BLaER1 treated with 17β-estradiol and CSF1 and Interleukin-3, amounts not matched to agents 10 nM and 100 nM (cell line): ENCODE data around the gene CPA4.
"Not testable (repeated sequence)": the region's sequence is repeated elsewhere in the genome, so short reads cannot be mapped to it uniquely, and the experiment has no call there.

Source experiments
- H3K27ac ChIP-seq, 11 experiments: shearing (Covaris generic); formaldehyde crosslinking; 2 replicates each; pipeline ENCODE4 v1.8.1; 2022
- H3K27me3 ChIP-seq, 11 experiments: shearing (Covaris generic); formaldehyde crosslinking; 2 replicates each; pipeline ENCODE4 v1.8.1; 2022
- H3K36me3 ChIP-seq, 11 experiments: shearing (Covaris generic); formaldehyde crosslinking; 2 replicates each; pipeline ENCODE4 v1.8.1; 2022
- H3K4me1 ChIP-seq, 10 experiments: shearing (Covaris generic); formaldehyde crosslinking; 2 replicates each; pipeline ENCODE4 v1.8.1; 2022
- H3K4me2 ChIP-seq, 11 experiments: shearing (Covaris generic); formaldehyde crosslinking; 2 replicates each; pipeline ENCODE4 v1.8.1; 2022
- H3K4me3 ChIP-seq, 10 experiments: shearing (Covaris generic); formaldehyde crosslinking; 2 replicates each; pipeline ENCODE4 v1.8.1; 2022
- H3K9ac ChIP-seq, 11 experiments: shearing (Covaris generic); formaldehyde crosslinking; 2 replicates each; pipeline ENCODE4 v1.8.1; 2022
- H3K9me3 ChIP-seq, 11 experiments: shearing (Covaris generic); formaldehyde crosslinking; replicated peaks in 1 of 11; 2 replicates each; pipeline ENCODE4 v1.8.1; 2022
- H4K20me1 ChIP-seq, 11 experiments: shearing (Covaris generic); formaldehyde crosslinking; 2 replicates each; pipeline ENCODE4 v1.8.1; 2022
- Cebpa-rat ChIP-seq, 11 experiments: shearing (Covaris generic); IDR thresholded peaks; 2 replicates each; pipeline ENCODE4 v1.8.1; 2022

Gene CPA4

DNA sequence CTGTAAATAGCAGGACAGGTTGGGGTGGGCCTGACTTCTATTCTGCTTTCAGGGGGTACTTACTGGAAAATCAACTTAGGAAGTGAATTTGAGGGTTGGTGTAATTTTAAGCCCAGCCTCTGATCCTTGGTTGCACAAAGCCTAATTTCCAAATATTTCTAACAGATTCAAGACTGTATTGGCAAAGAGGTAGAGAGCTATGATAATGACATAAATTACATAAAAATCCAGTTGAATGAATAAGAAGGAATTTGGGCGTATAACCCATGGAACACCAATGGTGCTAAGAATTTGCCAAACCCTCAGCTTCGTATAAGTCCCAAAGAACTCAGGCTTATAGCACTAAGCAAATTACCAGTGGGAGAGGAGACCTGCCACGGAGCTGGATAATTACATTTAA is 11.9 kb downstream of the CPA4 start:
- Histone ChIP-seq H3K9ac (no peak overlapping the region), H3K27me3 (no peaks in the 10 kb centered on the region), H3K9me3 (peaks cover 0 to 4% (median 0%) of the 10 kb centered on the region in 11 experiments; a peak in 1 of 22 replicates), H3K36me3 (no peaks in the 10 kb centered on the region), H3K4me1 (peaks cover 0 to 6% (median 2%) of the 10 kb centered on the region in 10 experiments; a peak in 4 of 20 replicates), H4K20me1 (no peaks in the 10 kb centered on the region), H3K4me3 (no peak overlapping the region), H3K27ac (no peak overlapping the region), H3K4me2 (no peak overlapping the region)
- no peak for TF ChIP-seq Cebpa-rat (IDR thresholded peaks at IDR 0.05)

DNA sequence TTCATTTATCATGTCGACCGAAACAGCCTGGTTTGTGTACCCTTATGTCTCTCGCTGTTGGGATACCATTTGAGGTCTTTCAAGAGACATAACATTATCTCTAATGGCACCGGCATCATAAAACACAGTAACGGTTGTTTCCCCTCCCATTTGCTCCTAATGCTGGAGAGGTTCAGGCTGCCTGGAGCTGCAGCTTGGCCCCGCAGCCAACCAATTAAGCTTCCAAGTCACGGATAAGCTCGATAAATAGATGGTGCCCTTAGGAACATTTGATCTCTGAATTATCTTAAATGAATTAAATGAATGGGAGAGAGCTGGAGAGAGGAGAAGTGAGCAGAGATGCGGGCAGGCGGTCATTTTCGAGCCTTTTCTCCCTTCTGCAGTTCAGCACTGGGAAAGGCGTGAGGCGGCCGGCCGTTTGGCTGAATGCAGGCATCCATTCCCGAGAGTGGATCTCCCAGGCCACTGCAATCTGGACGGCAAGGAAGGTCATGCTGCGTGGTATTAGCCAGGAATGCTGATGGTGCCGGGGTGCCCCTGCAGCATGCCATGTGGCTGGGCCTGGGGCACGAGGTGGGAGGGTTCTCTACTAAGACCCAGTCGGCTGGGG is 12.6 kb downstream of the CPA4 start:
- H4K20me1 ChIP-seq: no peaks in the 10 kb centered on the region
- no peak overlapping the region for H3K4me3 ChIP-seq
- 0 out of 22 replicates have a peak, but pooled peaks cover 0 to 2% (median 0%) of the 10 kb centered on the region in 11 experiments for H3K9me3 ChIP-seq
- no peak overlapping the region for H3K9ac ChIP-seq
- no peak overlapping the region for H3K4me2 ChIP-seq
- peaks cover 0 to 6% (median 2%) of the 10 kb centered on the region in 10 experiments; a peak in 4 of 20 replicates for H3K4me1 ChIP-seq
- H3K27me3 ChIP-seq: no peaks in the 10 kb centered on the region
- TF ChIP-seq Cebpa-rat (IDR thresholded peaks at IDR 0.05): no peak
- H3K27ac ChIP-seq: no peak overlapping the region
- H3K36me3 ChIP-seq: no peaks in the 10 kb centered on the region

DNA sequence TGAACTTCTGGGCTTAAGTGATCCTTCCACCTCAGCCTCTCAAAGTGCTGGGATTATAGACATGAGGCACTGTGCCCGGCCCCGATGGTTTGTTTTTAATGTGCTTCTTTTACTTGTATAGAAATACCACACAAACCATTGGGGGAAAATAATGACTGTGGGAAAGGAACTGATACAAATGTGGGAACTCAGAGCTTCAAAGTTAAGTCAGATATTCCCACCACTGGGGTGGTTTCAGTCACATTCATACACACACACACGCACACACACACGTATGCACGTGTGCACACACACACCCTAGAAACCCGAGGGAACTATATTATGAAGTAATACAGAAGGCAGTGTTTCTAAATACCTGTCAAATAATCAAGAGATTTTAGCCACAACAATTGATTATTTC is 17.0 kb downstream of the CPA4 start:
- no peak for TF ChIP-seq Cebpa-rat (IDR thresholded peaks at IDR 0.05)
- no peaks in the 10 kb centered on the region for H3K27me3 ChIP-seq
- no peak overlapping the region for H3K9ac ChIP-seq
- no peak overlapping the region for H3K27ac ChIP-seq
- H3K4me3 ChIP-seq: no peak overlapping the region
- H3K4me1 ChIP-seq: no peaks in the 10 kb centered on the region
- no peak overlapping the region for H3K4me2 ChIP-seq
- H4K20me1 ChIP-seq: no peaks in the 10 kb centered on the region
- no peaks in the 10 kb centered on the region for H3K36me3 ChIP-seq
- H3K9me3 ChIP-seq: 0 out of 22 replicates have a peak, but pooled peaks cover 0 to 4% (median 0%) of the 10 kb centered on the region in 11 experiments

DNA sequence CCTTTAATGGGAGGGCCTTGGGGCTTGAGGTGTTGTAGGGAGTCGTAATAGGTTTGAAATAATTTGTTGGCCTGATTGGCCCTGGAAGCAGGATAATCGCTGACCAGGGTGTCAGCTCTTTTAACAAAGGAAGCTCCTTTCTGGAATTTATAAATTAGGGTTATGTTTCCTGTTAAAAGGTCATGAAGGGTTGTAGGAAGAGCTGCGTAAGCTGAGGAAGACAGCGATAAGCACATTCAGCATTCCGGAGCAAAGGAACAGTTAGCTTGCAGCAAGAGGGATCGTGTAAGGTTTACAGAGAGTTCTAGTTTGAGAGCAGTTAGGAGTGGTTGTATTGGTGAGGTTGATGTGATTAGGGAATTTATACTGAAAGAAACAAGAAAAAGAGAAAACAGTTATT is 21.3 kb downstream of the CPA4 start:
- H3K27me3 ChIP-seq: no peaks in the 10 kb centered on the region
- H3K4me3 ChIP-seq: no peak overlapping the region
- H3K4me2 ChIP-seq: no peak overlapping the region
- no peak overlapping the region for H3K9ac ChIP-seq
- H3K36me3 ChIP-seq: no peaks in the 10 kb centered on the region
- H3K9me3 ChIP-seq: 0 out of 22 replicates have a peak, but pooled peaks cover 0 to 4% (median 0%) of the 10 kb centered on the region in 11 experiments
- H3K27ac ChIP-seq: no peak overlapping the region
- H3K4me1 ChIP-seq: no peaks in the 10 kb centered on the region
- no peak for TF ChIP-seq Cebpa-rat (IDR thresholded peaks at IDR 0.05)
- H4K20me1 ChIP-seq: no peaks in the 10 kb centered on the region

DNA sequence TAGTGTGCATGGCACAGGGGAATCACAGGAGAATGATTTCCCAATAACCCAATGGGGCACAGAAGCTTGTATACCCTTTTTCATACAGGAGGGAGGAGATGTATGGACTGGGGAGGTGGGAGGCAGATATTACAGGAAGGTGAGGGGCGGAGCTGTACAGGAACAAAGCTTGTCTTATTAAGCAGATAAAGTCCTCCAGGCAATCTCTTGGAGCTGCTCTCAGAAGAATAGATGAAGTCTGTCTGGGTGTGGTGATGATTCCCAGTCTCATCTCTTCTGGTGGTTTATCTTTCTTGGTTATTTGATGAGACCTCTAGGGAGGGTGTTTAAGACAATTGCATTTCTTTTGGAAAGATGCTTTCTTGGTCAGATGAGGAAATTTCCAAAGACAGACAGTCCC is 26.6 kb downstream of the CPA4 start:
- no peaks in the 10 kb centered on the region for H3K4me1 ChIP-seq
- no peak overlapping the region for H3K9ac ChIP-seq
- no peak for TF ChIP-seq Cebpa-rat (IDR thresholded peaks at IDR 0.05)
- H3K9me3 ChIP-seq: peaks cover 0 to 14% (median 4%) of the 10 kb centered on the region in 11 experiments; a peak in 3 of 22 replicates
- no peaks in the 10 kb centered on the region for H4K20me1 ChIP-seq
- H3K4me3 ChIP-seq: no peak overlapping the region
- H3K36me3 ChIP-seq: no peaks in the 10 kb centered on the region
- no peaks in the 10 kb centered on the region for H3K27me3 ChIP-seq
- no peak overlapping the region for H3K27ac ChIP-seq
- H3K4me2 ChIP-seq: no peak overlapping the region

DNA sequence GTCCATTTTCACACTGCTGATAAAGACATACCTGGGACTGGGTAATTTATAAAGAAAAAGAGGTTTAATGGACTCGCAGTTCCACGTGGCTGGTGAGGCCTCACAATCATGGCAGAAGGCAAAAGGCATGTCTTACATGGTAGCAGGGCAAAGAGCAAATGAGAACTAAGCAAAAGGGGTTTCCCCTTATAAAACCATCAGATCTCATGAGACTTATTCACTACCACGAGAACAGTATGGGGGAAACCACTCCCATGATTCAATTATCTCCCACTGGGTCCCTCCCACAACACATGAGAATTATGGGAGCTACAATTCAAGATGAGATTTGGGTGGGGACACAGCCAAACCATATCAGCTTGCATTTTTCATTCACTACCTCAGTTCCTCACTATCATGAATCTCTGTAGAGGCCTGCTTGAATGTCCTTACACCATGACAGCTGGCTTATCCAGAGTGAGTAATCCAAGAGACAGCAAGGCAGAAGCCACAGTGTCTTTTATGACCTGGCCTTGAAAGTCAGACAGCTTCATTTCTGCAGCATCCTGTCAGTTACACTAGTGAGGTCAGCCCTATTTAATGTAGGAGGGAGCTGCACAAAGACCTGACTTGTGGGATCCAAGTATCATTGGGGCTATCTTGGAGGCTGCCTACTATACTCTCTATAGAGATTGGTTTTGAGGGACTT is 28.7 kb downstream of the CPA4 start:
- not testable (repeated sequence) for H3K27ac ChIP-seq, H3K4me3 ChIP-seq, H3K4me1 ChIP-seq, H3K4me2 ChIP-seq, H3K36me3 ChIP-seq, H4K20me1 ChIP-seq, H3K9ac ChIP-seq, H3K27me3 ChIP-seq
- H3K9me3 ChIP-seq: peaks cover 0 to 14% (median 4%) of the 10 kb centered on the region in 11 experiments; a peak in 3 of 22 replicates

DNA sequence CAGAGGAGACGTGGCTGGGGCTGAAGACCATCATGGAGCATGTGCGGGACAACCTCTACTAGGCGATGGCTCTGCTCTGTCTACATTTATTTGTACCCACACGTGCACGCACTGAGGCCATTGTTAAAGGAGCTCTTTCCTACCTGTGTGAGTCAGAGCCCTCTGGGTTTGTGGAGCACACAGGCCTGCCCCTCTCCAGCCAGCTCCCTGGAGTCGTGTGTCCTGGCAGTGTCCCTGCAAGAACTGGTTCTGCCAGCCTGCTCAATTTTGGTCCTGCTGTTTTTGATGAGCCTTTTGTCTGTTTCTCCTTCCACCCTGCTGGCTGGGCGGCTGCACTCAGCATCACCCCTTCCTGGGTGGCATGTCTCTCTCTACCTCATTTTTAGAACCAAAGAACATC is 29.7 kb downstream of the CPA4 start:
- no peak overlapping the region for H3K9ac ChIP-seq
- H3K9me3 ChIP-seq: peaks cover 0 to 14% (median 4%) of the 10 kb centered on the region in 11 experiments; a peak in 3 of 22 replicates
- no peak overlapping the region for H3K27ac ChIP-seq
- H3K27me3 ChIP-seq: no peaks in the 10 kb centered on the region
- no peak overlapping the region for H3K4me2 ChIP-seq
- no peaks in the 10 kb centered on the region for H3K36me3 ChIP-seq
- H3K4me1 ChIP-seq: no peaks in the 10 kb centered on the region
- no peak overlapping the region for H3K4me3 ChIP-seq
- no peak for TF ChIP-seq Cebpa-rat (IDR thresholded peaks at IDR 0.05)
- H4K20me1 ChIP-seq: no peaks in the 10 kb centered on the region

DNA sequence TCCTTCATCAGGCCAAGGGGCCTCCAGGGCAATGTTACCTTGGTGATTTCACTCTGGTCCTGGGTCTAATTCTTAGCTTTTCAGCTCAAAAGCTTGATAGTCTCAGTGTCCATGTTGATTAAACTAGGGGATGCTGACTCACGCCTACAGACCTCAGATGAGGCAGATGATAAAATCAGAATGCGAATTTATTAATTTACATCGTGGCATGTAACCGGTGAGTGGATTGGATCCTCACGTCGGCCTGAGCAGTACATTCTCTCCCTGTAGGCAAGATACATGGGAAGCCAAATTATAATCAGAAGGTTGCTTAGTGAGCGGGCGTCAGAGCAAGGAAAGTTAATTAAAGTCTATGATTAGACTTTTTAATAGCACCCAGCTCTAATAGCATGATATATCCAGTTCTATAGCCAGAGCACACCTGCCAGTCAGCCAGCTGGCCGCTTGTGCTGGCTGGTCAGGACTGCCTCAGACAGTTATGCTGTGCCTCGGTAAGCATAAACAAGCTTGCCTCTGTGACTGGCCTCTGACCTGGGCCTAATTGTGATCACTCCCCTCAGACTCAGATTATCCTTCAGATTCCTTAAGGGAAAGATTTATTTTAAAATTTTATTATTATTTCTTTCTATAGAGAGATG is 31.5 kb downstream of the CPA4 start:
- no peaks in the 10 kb centered on the region for H4K20me1 ChIP-seq
- peaks cover 0 to 14% (median 4%) of the 10 kb centered on the region in 11 experiments; a peak in 3 of 22 replicates for H3K9me3 ChIP-seq
- H3K4me1 ChIP-seq: no peaks in the 10 kb centered on the region
- no peak overlapping the region for H3K27ac ChIP-seq
- no peak for TF ChIP-seq Cebpa-rat (IDR thresholded peaks at IDR 0.05)
- H3K4me2 ChIP-seq: no peak overlapping the region
- H3K9ac ChIP-seq: no peak overlapping the region
- H3K27me3 ChIP-seq: no peaks in the 10 kb centered on the region
- no peaks in the 10 kb centered on the region for H3K36me3 ChIP-seq
- H3K4me3 ChIP-seq: no peak overlapping the region

DNA sequence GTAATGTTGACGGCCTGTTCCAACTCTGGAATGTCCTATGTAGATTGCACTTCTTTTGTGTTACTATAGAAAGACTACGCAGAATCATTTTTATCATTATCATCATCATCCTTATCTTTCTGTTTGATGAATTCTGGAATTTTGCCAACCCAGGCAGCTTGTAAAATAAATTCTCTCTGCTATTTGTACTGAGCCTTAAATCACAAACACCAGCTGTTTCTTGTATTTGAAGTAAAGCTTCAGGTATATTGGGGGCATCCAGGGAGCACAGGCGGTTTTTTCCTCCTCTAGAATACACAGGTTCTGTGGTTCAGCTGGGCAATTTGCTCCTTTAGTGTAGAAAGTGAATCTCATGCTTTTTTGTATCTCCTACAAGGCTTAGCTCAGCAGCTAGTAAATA is 36.7 kb downstream of the CPA4 start:
- Histone ChIP-seq H3K9ac (no peak overlapping the region), H3K4me3 (no peak overlapping the region), H3K9me3 (no peaks in the 10 kb centered on the region), H3K27me3 (no peaks in the 10 kb centered on the region), H4K20me1 (no peaks in the 10 kb centered on the region), H3K4me2 (no peak overlapping the region), H3K27ac (no peak overlapping the region), H3K36me3 (no peaks in the 10 kb centered on the region), H3K4me1 (no peaks in the 10 kb centered on the region)
- no peak for TF ChIP-seq Cebpa-rat (IDR thresholded peaks at IDR 0.05)
